ENCODE data around the gene HBS1L.
"Not testable (repeated sequence)": the region's sequence is repeated elsewhere in the genome, so short reads cannot be mapped to it uniquely, and the experiment has no call there.

HBS1L gene

GRCh38 chr6:135075018-135075417, 20.4 kb upstream of the HBS1L start:
- no peak for DNase-seq (ENCODE audit: low read depth in 2 of 2)

- DNase-seq (ENCODE audit: low read depth in 2 of 2) = no peak
Measured at GRCh38 chr6:135073756-135074393, 19.3 kb upstream of the HBS1L start.

- no peak for DNase-seq (ENCODE audit: low read depth in 2 of 2)
Measured at GRCh38 chr6:135073217-135073616, 18.6 kb upstream of the HBS1L start.

- DNase-seq (ENCODE audit: low read depth in 2 of 2) = no peak
Measured at GRCh38 chr6:135072753-135073152, 18.1 kb upstream of the HBS1L start.

- no peak for DNase-seq (ENCODE audit: low read depth in 2 of 2)
Measured at GRCh38 chr6:135071541-135071940, 16.9 kb upstream of the HBS1L start.

- no peak for DNase-seq (ENCODE audit: low read depth in 2 of 2)
Measured at GRCh38 chr6:135067911-135068310, 13.3 kb upstream of the HBS1L start.

- no peak for DNase-seq (ENCODE audit: low read depth in 2 of 2)
Measured at GRCh38 chr6:135066806-135067205, 12.2 kb upstream of the HBS1L start.

GRCh38 chr6:135066397-135066796, 11.8 kb upstream of the HBS1L start:
- no peak for DNase-seq (ENCODE audit: low read depth in 2 of 2)

GRCh38 chr6:135064586-135064985, 10.0 kb upstream of the HBS1L start:
- no peak for DNase-seq (ENCODE audit: low read depth in 2 of 2)

- DNase-seq (ENCODE audit: low read depth in 2 of 2) = no peak
Measured at GRCh38 chr6:135063926-135064325, 9.3 kb upstream of the HBS1L start.

- no peak for DNase-seq (ENCODE audit: low read depth in 2 of 2)
Measured at GRCh38 chr6:135062735-135063134, 8.1 kb upstream of the HBS1L start.

- DNase-seq (ENCODE audit: low read depth in 2 of 2) = no peak
Measured at GRCh38 chr6:135060076-135060475, 5.5 kb upstream of the HBS1L start.

GRCh38 chr6:135058299-135058698, 3.7 kb upstream of the HBS1L start:
- not testable (repeated sequence) for DNase-seq (ENCODE audit: low read depth in 2 of 2)

- no peak for DNase-seq (ENCODE audit: low read depth in 2 of 2)
Measured at GRCh38 chr6:135056632-135057031, 2.0 kb upstream of the HBS1L start.

- DNase-seq (ENCODE audit: low read depth in 2 of 2) = no peak
Measured at GRCh38 chr6:135054226-135054568, 425 bp downstream of the HBS1L start.

- no peak for DNase-seq (ENCODE audit: low read depth in 2 of 2)
Measured at GRCh38 chr6:135053406-135053805, 1.2 kb downstream of the HBS1L start.

GRCh38 chr6:135052939-135053338, 1.7 kb downstream of the HBS1L start:
- no peak for DNase-seq (ENCODE audit: low read depth in 2 of 2)

GRCh38 chr6:135048915-135049314, 5.7 kb downstream of the HBS1L start:
- DNase-seq (ENCODE audit: low read depth in 2 of 2) = no peak

- DNase-seq (ENCODE audit: low read depth in 2 of 2) = no peak
Measured at GRCh38 chr6:135047336-135047735, 7.3 kb downstream of the HBS1L start.

GRCh38 chr6:135046912-135047311, 7.7 kb downstream of the HBS1L start:
- DNase-seq (ENCODE audit: low read depth in 2 of 2) = no peak

- no peak for DNase-seq (ENCODE audit: low read depth in 2 of 2)
Measured at GRCh38 chr6:135044639-135045038, 10.0 kb downstream of the HBS1L start.

- DNase-seq (ENCODE audit: low read depth in 2 of 2) = no peak
Measured at GRCh38 chr6:135043846-135044245, 10.8 kb downstream of the HBS1L start.

GRCh38 chr6:135043364-135043763, 11.3 kb downstream of the HBS1L start:
- DNase-seq (ENCODE audit: low read depth in 2 of 2) = no peak

GRCh38 chr6:135038335-135038734, 16.3 kb downstream of the HBS1L start:
- DNase-seq (ENCODE audit: low read depth in 2 of 2) = no peak
